Measurements from ENCODE around the gene UHRF2. TPM values are rescaled to one million over a fixed set of nuclear protein-coding genes. Genes with fewer than 3 reads are reported as not detected.
A peak's percentile ranks its signal among the peaks of the same experiment; 100 is the strongest.

The UHRF2 gene
- total and polyA plus RNA-seq, 8 donors, result 12.8 to 30.0 (median 17.5) TPM

GRCh38 chr9:6415266-6415665 is 2.3 kb downstream of the UHRF2 start:
- DNase-seq (no peak), ATAC-seq (no peak), FAIRE-seq (no peak)
- Histone ChIP-seq H3K36me3 (no peaks in the 10 kb centered on the region), H3K4me3 (peak overlapping the region in 2 of 4 donors; percentile 96), H3K27me3 (no peaks in the 10 kb centered on the region), H3K4me1 (peaks cover 7 to 8% (median 8%) of the 10 kb centered on the region in 3 donors), H3K9me3 (no peaks in the 10 kb centered on the region), H3K27ac (no peak overlapping the region)
- 42 to 48% methylated on average over 5 of the region's 5 CpGs for WGBS, 2 donors
- TF ChIP-seq CTCF (IDR thresholded peaks at IDR 0.05), result no peak
- intact Hi-C loops (cut with DNase I), result no loop called here

GRCh38 chr9:6417186-6417585 is 4.2 kb downstream of the UHRF2 start:
- H3K4me1 ChIP-seq, result peaks cover 7 to 8% (median 8%) of the 10 kb centered on the region in 3 donors
- ATAC-seq, result no peak
- intact Hi-C loops (cut with DNase I), result no loop called here
- H3K9me3 ChIP-seq, result no peaks in the 10 kb centered on the region
- no peak overlapping the region for H3K4me3 ChIP-seq
- H3K36me3 ChIP-seq, result no peaks in the 10 kb centered on the region
- H3K27me3 ChIP-seq, result no peaks in the 10 kb centered on the region
- no peak for FAIRE-seq
- H3K27ac ChIP-seq, result no peak overlapping the region
- DNase-seq, result no peak
- 52 to 67% methylated on average over 3 of the region's 3 CpGs for WGBS, 2 donors
- no peak for TF ChIP-seq CTCF (IDR thresholded peaks at IDR 0.05)

DNA sequence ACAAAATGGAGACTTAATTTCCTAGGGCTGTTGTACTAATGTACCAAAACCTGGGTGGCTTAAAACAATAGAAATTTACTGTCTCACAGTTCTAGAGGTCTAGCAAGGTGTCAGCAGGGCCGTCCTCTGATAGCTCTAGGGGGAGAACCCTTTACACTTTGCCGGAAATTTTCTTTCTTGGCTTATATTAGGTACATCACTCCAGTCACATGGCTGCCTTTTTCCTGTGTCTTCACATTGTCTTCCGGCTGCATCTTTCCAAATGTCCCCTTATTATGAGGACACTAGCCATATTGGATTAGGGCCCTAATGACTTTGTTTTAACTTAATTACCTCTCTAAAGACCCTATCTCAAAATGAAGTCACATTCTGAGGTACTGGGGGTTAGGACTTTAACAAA is 5.8 kb downstream of the UHRF2 start:
- Histone ChIP-seq H3K27ac (no peak overlapping the region), H3K36me3 (no peaks in the 10 kb centered on the region), H3K27me3 (no peaks in the 10 kb centered on the region), H3K4me3 (no peak overlapping the region), H3K4me1 (peaks cover 8 to 9% (median 8%) of the 10 kb centered on the region in 3 donors), H3K9me3 (no peaks in the 10 kb centered on the region)
- intact Hi-C loops (cut with DNase I), result no loop called here
- no peak for DNase-seq
- no peak for FAIRE-seq
- ATAC-seq, result no peak
- WGBS, 2 donors, result 82 to 90% methylated on average over 3 of the region's 3 CpGs
- no peak for TF ChIP-seq CTCF (IDR thresholded peaks at IDR 0.05)

DNA sequence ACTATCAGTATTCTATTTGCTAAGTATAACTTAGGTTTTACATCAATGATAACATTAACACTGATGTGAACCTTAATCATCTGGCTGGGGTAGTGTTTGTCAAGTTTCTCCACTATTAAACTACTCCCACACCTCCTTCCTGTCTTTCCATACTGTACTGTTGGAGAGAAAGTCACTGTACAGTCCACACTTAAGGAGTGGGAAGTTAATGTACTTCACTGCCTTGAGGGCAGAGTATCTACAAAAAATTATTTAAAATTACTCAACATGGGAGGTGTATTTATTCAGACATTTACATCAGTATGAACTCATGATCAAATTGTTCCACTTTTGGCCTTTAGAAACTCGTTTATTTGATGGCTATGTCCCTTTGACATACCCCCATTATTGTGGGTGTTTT is 11.9 kb downstream of the UHRF2 start:
- intact Hi-C loops (cut with DNase I), result no loop called here
- no peak for ATAC-seq

More for the DNA sequence above, 11.9 kb downstream of the UHRF2 start:
- no peak for TF ChIP-seq CTCF (IDR thresholded peaks at IDR 0.05)
- Histone ChIP-seq H3K36me3 (no peaks in the 10 kb centered on the region), H3K27me3 (no peaks in the 10 kb centered on the region), H3K27ac (no peak overlapping the region), H3K4me3 (no peak overlapping the region), H3K4me1 (peaks cover 0 to 6% (median 0%) of the 10 kb centered on the region in 3 donors), H3K9me3 (no peaks in the 10 kb centered on the region)
- no peak for DNase-seq
- no peak for FAIRE-seq
- 68 to 70% methylated on average over 1 of the region's 1 CpG for WGBS, 2 donors
